NCI-H1105 (cell line): ENCODE measurements around the gene TDRD1.
"Not testable (repeated sequence)": the region's sequence is repeated elsewhere in the genome, so short reads cannot be mapped to it uniquely, and the experiment has no call there.

Experiments
- DNase-seq: peaks from one replicate; lab custom pipeline; 2025; lab: John Stamatoyannopoulos, UW

Gene TDRD1

GRCh38 chr10:114179148-114179547, at the start of gene TDRD1:
Gene TDRD1, plus strand, starts transcription at chr10:114179353. Its CDS starts 8,479 bp downstream, at chr10:114187832.
- DNase-seq = no peak

GRCh38 chr10:114131094-114131493, 48.1 kb upstream of the TDRD1 start:
- no peak for DNase-seq

- no peak for DNase-seq
Measured at GRCh38 chr10:114135476-114135875, 43.7 kb upstream of the TDRD1 start.

GRCh38 chr10:114138581-114138980, 40.6 kb upstream of the TDRD1 start:
- DNase-seq = no peak

- no peak for DNase-seq
Measured at GRCh38 chr10:114140036-114140435, 39.1 kb upstream of the TDRD1 start.

- DNase-seq = not testable (repeated sequence)
Measured at GRCh38 chr10:114140827-114141226, 38.3 kb upstream of the TDRD1 start.

- no peak for DNase-seq
Measured at GRCh38 chr10:114142018-114142417, 37.1 kb upstream of the TDRD1 start.

GRCh38 chr10:114143160-114143559, 36.0 kb upstream of the TDRD1 start:
- DNase-seq = no peak

- DNase-seq = not testable (repeated sequence)
Measured at GRCh38 chr10:114149476-114149875, 29.7 kb upstream of the TDRD1 start.

GRCh38 chr10:114151486-114151885, 27.7 kb upstream of the TDRD1 start:
- DNase-seq = no peak

- DNase-seq = no peak
Measured at GRCh38 chr10:114151892-114152291, 27.3 kb upstream of the TDRD1 start.

- DNase-seq = no peak
Measured at GRCh38 chr10:114157912-114158311, 21.2 kb upstream of the TDRD1 start.

- DNase-seq = no peak
Measured at GRCh38 chr10:114163062-114163461, 16.1 kb upstream of the TDRD1 start.

GRCh38 chr10:114166043-114166442, 13.1 kb upstream of the TDRD1 start:
- DNase-seq = no peak

GRCh38 chr10:114166494-114166893, 12.7 kb upstream of the TDRD1 start:
- no peak for DNase-seq

- no peak for DNase-seq
Measured at GRCh38 chr10:114167985-114168384, 11.2 kb upstream of the TDRD1 start.

- DNase-seq = no peak
Measured at GRCh38 chr10:114168450-114169009, 10.6 kb upstream of the TDRD1 start.

GRCh38 chr10:114172216-114172615, 6.9 kb upstream of the TDRD1 start:
- DNase-seq = no peak

GRCh38 chr10:114172776-114173602, 6.2 kb upstream of the TDRD1 start:
- DNase-seq = no peak

GRCh38 chr10:114173603-114173920, 5.6 kb upstream of the TDRD1 start:
- DNase-seq = no peak

- DNase-seq = peak; percentile 89
Measured at GRCh38 chr10:114173921-114174694, 5.0 kb upstream of the TDRD1 start, which contains the start of gene CCDC186. Gene CCDC186, minus strand, starts transcription at chr10:114174203. Its CDS starts 10,935 bp downstream, at chr10:114163268.

GRCh38 chr10:114174695-114175188, 4.4 kb upstream of the TDRD1 start:
- no peak for DNase-seq

GRCh38 chr10:114175667-114176066, 3.5 kb upstream of the TDRD1 start:
- no peak for DNase-seq
